Mesodermal cell (in vitro differentiated cells): ENCODE results near the gene PGLYRP1.

Experiments used
- H3K27ac ChIP-seq: 2 replicates; pipeline ENCODE4 v1.7.0; 2013; ENCODE audit warnings: mild to moderate bottlenecking, low read depth, low read length, moderate library complexity; ENCODE audit not compliant: severe bottlenecking
- H3K36me3 ChIP-seq: 2 replicates; pipeline ENCODE4 v1.7.1; 2013; ENCODE audit warnings: mild to moderate bottlenecking, low read length, moderate library complexity; ENCODE audit not compliant: control insufficient read depth, insufficient read depth
- H3K4me1 ChIP-seq: one replicate; pipeline ENCODE4 v1.7.1; 2013; ENCODE audit warnings: mild to moderate bottlenecking, low read length; ENCODE audit not compliant: insufficient read depth, control insufficient read depth, poor library complexity, severe bottlenecking
- H3K4me3 ChIP-seq: 2 replicates; pipeline ENCODE4 v1.7.0; 2013; ENCODE audit warnings: low read length, control low read depth, mild to moderate bottlenecking; ENCODE audit not compliant: insufficient read depth, poor library complexity, severe bottlenecking; ENCODE audit errors: extremely low read depth
- H3K9me3 ChIP-seq: 2 replicates; pipeline ENCODE4 v1.7.1; 2013; ENCODE audit warnings: mild to moderate bottlenecking, low read length, moderate library complexity; ENCODE audit not compliant: control insufficient read depth
- WGBS, 2 experiments: methylation state at CpG; one replicate each; pipeline ENCODE4 v1.1.5; 2013; ENCODE audit warnings: missing lambda C conversion rate in 2 of 2; ENCODE audit not compliant: insufficient coverage in 2 of 2; 5-methylcytosine and 5-hydroxymethylcytosine counted together

The PGLYRP1 gene

DNA sequence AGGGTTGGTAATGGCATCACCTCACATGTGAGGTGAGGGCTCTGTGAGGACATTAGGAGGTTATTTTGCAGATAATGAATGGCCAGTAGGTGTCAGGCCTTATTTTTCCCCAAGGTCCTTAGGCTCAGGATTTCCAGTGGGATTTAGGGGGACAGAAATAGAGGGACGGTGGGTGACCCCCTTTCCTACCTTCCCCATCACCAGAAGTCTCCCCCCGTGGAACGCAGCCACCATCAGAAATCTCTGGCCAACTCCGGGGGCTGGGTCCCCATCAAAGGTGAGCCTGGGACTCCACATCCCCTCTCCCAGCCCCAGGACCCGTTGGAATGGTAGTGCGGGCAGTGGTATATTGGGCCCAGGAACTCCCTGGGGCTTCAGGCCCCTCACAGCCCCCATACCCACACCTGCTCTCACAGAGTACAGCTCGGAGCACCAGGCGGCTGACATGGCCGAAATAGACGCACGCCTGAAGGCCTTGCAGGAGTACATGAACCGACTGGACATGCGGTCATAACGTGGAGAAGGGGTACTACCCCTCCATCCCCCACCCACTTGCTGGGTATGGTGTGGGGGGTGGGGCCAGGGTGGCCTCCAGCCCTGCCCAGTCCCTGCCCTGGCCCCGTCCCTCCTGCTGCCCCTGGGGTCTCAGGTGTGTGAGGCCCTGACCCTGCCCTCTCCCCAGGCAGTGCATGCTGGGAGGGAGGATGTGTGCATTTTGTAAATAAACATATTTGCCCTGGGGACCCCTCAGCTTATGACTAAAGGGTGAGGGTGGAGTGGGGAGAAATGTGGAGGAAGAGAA lies 4.8 kb downstream of the PGLYRP1 start:
- Histone ChIP-seq H3K36me3 (peaks cover 6% of the 10 kb centered on the region), H3K4me1 (no peaks in the 10 kb centered on the region), H3K9me3 (no peaks in the 10 kb centered on the region), H3K4me3 (no peak overlapping the region), H3K27ac (no peak overlapping the region)
- 95 to 97% methylated on average over 6 to 8 of the region's 15 CpGs for WGBS, 2 experiments

DNA sequence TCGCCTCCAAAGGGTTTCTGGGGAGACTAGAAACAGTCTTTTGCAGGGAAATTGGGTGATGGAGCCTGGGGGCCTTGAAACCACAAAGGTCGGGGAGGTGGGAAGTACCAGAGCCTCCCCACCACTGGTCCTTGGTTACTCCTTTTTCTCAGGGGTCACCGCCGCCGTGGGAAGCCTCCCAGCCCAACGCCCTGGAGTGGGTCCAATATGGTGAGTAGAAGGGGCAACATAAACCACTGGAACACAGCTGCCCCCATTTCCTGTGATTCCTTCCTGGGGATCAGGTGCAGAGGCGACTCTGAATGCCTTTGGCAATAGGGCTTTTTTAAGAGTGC lies 5.8 kb downstream of the PGLYRP1 start:
- 73 to 78% methylated on average over 5 to 7 of the region's 7 CpGs for WGBS, 2 experiments
- H3K4me3 ChIP-seq = no peak overlapping the region

GRCh38 chr19:46016426-46017094 lies 6.3 kb downstream of the PGLYRP1 start:
- no peaks in the 10 kb centered on the region for H3K4me1 ChIP-seq
- no peak overlapping the region for H3K27ac ChIP-seq
- H3K9me3 ChIP-seq = no peaks in the 10 kb centered on the region
- peaks cover 6% of the 10 kb centered on the region for H3K36me3 ChIP-seq
- WGBS, 2 experiments = 3 to 6% methylated on average over 33 to 34 of the region's 48 CpGs
- H3K4me3 ChIP-seq = peak overlapping the region; percentile 22

More for the DNA sequence above, 5.8 kb downstream of the PGLYRP1 start:
- H3K36me3 ChIP-seq = peaks cover 6% of the 10 kb centered on the region
- no peak overlapping the region for H3K27ac ChIP-seq
- H3K4me1 ChIP-seq = no peaks in the 10 kb centered on the region
- no peaks in the 10 kb centered on the region for H3K9me3 ChIP-seq

DNA sequence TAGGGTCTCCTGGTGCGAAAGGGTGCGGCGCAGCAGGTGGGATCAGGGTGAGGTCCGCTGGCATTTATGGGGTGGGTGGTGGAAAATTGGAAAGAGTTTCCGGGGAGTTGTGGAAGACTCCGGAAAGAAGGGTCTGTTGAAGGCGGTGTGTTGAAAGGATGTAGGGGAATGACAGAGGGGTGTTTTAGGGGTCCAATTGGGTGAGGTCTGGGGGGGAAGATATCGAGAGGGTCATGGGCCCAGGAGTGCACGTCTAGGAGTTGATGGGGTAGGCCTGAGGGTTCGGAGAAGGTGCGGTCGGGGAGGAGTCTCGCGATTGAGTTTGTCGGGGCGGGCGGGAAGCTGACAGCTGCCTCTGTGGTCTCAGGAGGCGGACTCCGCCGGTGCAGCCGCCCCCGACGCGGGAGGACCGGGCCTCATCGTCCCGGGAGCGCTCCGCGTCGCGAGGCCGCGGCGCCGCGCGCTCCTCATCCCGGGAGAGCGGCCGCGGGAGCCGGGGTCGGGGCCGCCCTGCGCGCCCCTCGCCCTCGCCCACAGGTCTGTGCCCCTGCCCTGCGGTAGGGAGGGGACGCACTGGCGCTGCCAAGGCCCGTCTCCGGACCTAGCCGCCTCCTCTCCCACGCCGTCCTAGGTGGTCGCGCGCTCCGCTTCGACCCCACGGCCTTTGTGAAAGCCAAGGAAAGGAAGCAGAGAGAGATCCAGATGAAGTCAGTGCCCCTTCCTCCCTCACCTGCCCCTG lies 7.0 kb downstream of the PGLYRP1 start:
- H3K9me3 ChIP-seq = no peaks in the 10 kb centered on the region
- 9 to 10% methylated on average over 43 to 44 of the region's 63 CpGs for WGBS, 2 experiments
- H3K36me3 ChIP-seq = peaks cover 6% of the 10 kb centered on the region
- H3K4me1 ChIP-seq = no peaks in the 10 kb centered on the region
- H3K4me3 ChIP-seq = no peak overlapping the region
- H3K27ac ChIP-seq = no peak overlapping the region

DNA sequence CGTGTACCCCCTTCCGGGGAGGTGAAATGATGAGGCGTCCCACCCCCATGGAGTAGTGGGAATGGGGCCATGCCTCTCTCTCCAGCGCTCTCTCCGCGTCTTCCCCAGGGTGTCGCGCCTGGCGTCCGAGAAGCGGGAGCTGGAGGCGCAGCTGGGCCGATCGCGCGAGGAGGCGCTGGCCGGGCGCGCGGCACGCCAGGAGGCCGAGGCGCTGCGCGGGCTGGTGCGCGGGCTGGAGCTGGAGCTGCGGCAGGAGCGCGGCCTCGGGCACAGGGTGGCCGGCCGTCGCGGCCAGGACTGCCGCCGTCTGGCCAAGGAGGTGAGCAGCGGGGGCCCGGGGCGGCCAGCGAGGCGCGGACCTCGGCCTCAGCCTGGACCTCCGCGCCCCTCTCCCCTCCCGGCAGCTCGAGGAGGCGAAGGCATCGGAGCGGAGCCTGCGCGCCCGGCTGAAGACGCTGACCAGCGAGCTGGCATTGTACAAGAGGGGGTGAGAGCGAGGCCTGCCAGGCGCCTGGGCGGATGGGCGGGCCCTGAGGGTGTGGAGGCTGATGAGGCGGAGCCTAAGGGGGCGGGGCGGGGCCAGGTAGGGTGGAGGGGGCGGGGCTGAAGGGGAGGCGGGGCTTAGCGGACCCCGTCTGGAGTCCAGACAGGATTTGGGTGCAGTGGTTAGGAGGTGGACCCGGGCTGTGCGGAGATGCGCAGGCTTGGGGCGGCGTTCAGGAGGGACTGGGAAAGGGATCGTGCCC lies 7.7 kb downstream of the PGLYRP1 start:
- H3K4me3 ChIP-seq = peak overlapping the region; percentile 14
- WGBS, 2 experiments = 3 to 5% methylated on average over 21 to 45 of the region's 74 CpGs

GRCh38 chr19:46014534-46014933 lies 8.3 kb downstream of the PGLYRP1 start:
- no peak overlapping the region for H3K27ac ChIP-seq
- H3K4me3 ChIP-seq = peak overlapping the region; percentile 14
- WGBS, 2 experiments = 35 to 48% methylated on average over 4 to 5 of the region's 8 CpGs
- peaks cover 6% of the 10 kb centered on the region for H3K36me3 ChIP-seq
- no peaks in the 10 kb centered on the region for H3K4me1 ChIP-seq
- no peaks in the 10 kb centered on the region for H3K9me3 ChIP-seq

More for the DNA sequence above, 7.7 kb downstream of the PGLYRP1 start:
- Histone ChIP-seq H3K9me3 (no peaks in the 10 kb centered on the region), H3K36me3 (peaks cover 6% of the 10 kb centered on the region), H3K27ac (no peak overlapping the region), H3K4me1 (no peaks in the 10 kb centered on the region)

- no peak overlapping the region for H3K4me3 ChIP-seq
- H3K9me3 ChIP-seq = no peaks in the 10 kb centered on the region
- H3K27ac ChIP-seq = no peak overlapping the region
- WGBS, 2 experiments = 67 to 72% methylated on average over 19 to 22 of the region's 28 CpGs
- H3K36me3 ChIP-seq = peaks cover 17% of the 10 kb centered on the region
- no peaks in the 10 kb centered on the region for H3K4me1 ChIP-seq
Measured at GRCh38 chr19:46009530-46010510, 13.0 kb downstream of the PGLYRP1 start.

DNA sequence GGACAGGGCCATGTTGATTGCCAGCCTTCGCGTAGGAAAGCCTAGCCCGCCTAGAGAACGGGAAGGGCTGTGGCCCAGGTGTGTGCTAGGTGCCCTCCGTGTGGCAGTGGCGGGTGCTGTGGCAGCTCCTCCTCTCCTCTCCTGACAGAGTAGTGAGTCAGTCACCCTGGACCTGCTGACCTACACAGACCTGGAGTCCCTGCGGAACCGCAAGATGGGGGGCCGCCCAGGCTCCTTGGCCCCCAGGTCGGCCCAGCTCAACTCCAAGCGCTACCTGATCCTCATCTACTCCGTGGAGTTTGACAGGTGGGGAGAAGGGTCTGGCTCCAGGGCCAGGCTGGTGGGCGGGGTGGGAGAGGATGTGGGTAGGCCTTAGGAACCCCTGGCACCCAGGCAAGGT lies 16.4 kb downstream of the PGLYRP1 start:
- no peaks in the 10 kb centered on the region for H3K9me3 ChIP-seq
- no peak overlapping the region for H3K27ac ChIP-seq
- WGBS, 2 experiments = 95 to 96% methylated on average over 9 to 11 of the region's 13 CpGs
- no peaks in the 10 kb centered on the region for H3K4me1 ChIP-seq
- no peak overlapping the region for H3K4me3 ChIP-seq
- H3K36me3 ChIP-seq = peaks cover 26% of the 10 kb centered on the region

- H3K4me1 ChIP-seq = peaks cover 6% of the 10 kb centered on the region
- peaks cover 23% of the 10 kb centered on the region for H3K36me3 ChIP-seq
- 89 to 99% methylated on average over 8 to 12 of the region's 15 CpGs for WGBS, 2 experiments
- no peak overlapping the region for H3K4me3 ChIP-seq
- H3K9me3 ChIP-seq = no peaks in the 10 kb centered on the region
- H3K27ac ChIP-seq = no peak overlapping the region
Measured at GRCh38 chr19:46002678-46003275, 20.1 kb downstream of the PGLYRP1 start.
